HG03064 (cell line): ENCODE measurements around the gene SLC8B1.

ENCODE experiments used
- ATAC-seq: cut with Tn5 transposase; IDR thresholded peaks from one replicate; pipeline ENCODE4 v1.9.1; 2021; ENCODE audit warnings: low read depth; ENCODE audit not compliant: unreplicated experiment

SLC8B1 gene

GRCh38 chr12:113271853-113272561 lies 62.9 kb downstream of the SLC8B1 start:
- no peak for ATAC-seq

GRCh38 chr12:113271466-113271852 lies 63.5 kb downstream of the SLC8B1 start:
- ATAC-seq: no peak

DNA sequence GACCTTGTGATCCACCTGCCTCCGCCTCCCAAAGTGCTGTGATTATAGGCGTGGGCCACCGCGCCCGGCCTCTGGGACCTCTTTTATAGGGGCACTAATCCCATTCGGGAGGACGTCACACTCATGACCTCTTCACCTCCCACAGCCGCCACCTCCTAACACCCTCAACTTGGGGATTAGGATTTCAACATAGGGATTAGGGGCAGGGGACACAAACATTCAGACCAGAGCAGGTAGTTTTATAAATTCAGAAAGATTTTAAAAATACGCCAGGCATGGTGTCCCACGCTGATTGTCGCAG lies 64.2 kb downstream of the SLC8B1 start:
- ATAC-seq: no peak

DNA sequence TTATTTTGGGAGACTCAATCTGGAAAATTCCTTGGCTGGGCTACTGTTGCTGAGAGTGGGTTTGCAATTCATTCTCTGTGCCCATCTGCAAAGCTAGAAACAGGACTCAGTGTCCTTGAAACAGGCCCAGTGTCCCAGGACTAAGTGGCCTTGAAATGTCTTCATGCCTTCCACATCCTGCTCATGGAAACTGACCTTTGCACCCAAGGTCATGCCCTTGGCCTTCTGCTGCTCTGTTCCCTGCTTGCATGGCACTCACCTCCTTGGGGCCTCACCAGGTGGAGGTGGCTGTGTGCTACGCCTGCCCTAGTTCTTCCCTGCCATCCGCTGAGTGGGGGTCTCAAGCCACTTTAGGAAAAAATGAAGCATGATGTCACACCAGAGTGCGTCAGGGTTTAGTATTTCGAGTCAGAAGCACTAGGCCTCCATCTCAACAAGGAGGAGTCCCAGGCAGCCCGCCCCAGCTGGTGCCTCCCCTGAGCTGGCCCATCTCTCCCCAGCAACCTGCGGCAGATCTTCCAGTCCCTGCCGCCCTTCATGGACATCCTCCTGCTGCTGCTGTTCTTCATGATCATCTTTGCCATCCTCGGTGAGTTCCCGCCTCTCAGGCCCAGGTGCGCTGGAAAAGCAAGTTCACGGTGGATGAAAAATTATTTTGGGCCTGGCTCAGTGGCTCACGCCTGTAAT lies 65.5 kb downstream of the SLC8B1 start:
- ATAC-seq: no peak

GRCh38 chr12:113268621-113269020 lies 66.3 kb downstream of the SLC8B1 start:
- no peak for ATAC-seq

DNA sequence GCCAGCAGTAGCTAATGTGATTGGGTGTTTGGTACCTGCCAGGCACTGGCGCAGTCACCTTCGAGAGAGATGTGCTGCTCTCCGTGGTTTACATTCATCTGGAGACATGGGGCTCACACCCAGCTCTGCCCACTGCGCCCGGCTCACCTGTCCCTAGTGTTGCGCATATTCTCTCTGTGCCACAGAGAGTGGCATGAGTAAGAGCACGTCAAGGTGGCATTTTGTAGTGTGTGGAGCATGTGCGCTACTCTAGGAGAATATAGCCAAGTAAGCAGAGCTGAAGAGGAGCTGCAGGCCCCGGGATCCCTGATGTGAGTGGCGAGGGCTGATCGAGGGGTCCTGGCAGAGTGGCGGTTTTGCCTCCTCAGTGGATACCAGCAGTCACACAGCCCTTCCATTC lies 66.8 kb downstream of the SLC8B1 start:
- ATAC-seq: no peak

GRCh38 chr12:113267621-113268020 lies 67.3 kb downstream of the SLC8B1 start:
- ATAC-seq: no peak

DNA sequence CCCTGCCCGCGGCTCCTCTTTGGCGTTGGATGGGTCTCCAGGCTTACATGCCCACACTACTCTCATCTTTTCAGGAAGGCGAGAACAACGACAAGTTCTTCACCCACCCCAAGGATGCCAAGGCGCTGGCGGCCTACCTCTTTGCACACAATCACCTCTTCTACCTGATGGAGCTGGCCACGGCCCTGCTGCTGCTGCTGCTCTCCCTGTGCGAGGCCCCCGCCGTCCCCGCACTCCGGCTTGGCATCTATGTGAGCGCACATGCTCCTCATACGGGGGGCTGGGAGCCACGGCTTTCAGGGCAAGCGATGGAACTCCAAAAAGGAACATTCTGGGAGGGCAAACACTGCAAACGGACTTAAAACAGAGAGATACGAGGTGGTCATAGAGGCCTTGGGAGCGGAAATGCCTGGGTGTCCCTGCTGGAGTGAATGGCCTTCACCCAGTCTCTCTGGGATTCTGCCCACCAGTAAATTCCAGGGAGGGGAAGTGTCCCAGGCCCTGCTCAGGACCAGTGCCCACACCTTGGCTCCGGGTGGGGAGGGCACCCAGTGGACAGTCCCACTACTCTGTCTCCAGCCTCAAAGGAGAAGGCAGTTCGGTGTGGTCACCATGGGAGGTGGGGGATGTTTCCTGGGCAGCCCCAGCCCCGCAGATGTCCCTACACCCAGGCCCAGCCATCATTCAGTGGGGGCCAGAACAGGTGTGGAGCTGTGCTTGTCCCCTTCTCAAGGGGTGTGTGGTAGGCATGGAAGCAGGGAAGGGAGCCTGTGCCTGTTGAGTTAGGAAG lies 68.6 kb downstream of the SLC8B1 start:
- ATAC-seq: no peak

DNA sequence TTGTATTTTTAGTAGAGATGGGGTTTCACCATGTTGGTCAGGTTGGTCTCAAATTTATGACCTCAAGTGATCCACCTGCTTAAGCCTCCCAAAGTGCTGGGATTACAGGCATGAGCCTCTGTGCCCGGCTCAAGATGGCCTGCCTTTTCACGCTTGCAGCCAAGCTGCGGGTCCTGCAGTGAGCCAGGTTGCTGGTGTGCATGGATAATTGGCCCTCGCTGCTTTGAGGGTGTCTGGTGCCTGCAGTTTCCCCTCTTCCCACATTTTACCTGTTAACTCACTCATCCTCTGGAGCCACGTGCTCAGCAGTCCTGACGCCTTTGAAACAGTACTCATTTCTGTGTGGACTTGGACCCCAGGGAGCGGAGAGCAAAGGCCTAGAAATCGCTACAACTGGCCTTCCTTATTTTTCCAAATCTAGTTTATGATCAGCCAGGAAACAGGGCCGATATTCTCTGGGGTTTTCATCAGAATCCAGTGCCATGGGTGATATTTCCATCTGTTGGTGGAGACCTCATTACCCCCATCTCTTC lies 71.4 kb downstream of the SLC8B1 start:
- ATAC-seq: no peak

DNA sequence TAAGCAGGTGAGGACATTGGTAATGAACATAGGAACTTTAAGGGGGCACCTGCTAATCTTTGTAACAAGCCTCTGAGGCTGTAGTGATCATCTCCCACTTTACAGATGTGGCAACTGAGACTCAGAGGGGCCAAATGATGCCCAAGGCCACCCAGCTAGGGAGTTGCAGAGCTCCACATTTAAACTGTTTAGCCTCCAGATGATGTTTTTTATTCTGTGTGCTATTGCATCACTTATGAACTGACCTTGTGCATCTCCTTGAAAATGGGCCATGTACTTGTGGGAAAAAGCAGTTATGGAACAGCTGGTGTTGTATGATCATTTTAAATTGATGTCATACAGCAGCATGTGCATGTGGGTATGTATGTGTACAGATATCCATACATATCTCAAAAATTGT lies 72.2 kb downstream of the SLC8B1 start:
- no peak for ATAC-seq

- no peak for ATAC-seq
Measured at GRCh38 chr12:113261847-113262470, 73.0 kb downstream of the SLC8B1 start.

DNA sequence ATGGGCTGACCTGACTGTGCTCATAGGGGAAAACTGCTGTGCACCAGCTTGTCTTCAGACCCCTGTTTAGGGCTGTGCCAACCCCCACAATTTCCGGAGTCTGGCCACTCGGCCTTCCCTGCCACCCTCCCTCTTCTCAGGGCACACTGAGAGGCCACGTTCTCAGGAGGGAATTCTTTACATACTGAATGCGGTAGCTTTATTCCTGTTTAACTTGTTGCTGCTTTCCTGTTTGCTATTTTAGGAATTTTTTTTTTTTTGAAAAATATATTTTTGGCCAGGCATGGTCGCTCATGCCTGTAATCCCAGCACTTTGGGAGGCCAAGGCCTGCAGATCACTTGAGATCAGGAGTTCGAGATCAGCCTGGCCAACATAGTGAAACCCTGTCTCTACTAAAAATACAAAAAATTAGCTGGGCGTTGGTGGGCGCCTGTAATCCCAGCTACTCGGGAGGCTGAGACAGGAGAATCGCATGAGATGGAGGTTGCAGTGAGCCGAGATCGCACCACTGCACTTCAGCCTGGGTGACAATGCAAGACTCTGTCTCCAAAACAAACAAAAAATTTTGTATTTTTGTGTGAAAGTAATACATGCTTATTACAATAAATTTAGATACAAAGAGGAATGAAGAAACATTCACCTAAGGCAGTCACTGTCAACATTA lies 74.1 kb downstream of the SLC8B1 start:
- ATAC-seq: no peak

GRCh38 chr12:113260127-113260526 lies 74.8 kb downstream of the SLC8B1 start:
- ATAC-seq: no peak

DNA sequence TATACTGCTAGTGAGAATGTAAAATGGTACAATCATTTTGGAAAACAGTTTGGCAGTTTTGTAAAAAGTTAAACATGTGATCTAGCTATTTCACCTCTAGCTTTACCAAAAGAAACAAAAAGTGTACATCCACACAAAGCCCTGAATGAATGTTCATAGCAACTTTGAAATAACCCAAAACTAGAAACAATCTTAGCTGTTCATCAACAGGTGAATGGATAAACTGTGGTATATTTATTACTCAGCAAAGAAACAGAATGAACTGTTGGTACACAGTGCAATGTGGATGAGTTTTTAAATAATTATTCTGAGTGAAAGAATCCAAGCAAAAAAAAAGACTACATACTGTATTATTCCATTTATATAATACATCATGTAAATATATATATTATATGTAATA lies 77.3 kb downstream of the SLC8B1 start:
- no peak for ATAC-seq

DNA sequence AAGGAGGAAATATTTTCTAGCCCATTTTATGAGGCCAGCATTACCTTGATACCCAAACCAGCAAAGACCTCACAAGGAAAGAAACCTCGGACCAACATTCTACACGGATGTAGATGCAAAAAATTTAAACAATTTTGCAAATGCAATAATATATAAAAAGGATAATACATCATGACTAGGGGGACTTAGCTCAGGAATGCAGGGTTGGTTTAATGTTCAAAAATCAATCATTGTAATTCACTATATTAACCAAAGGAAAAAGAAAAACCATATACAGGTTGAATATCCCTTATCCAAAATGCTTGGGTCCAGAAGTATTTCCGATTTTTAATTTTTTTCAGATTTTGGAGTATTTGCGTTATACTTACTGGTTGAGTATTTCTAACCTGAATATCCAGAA lies 80.6 kb downstream of the SLC8B1 start:
- ATAC-seq: no peak

GRCh38 chr12:113253532-113254285 lies 81.2 kb downstream of the SLC8B1 start:
- no peak for ATAC-seq

GRCh38 chr12:113252494-113252893 lies 82.4 kb downstream of the SLC8B1 start:
- no peak for ATAC-seq

DNA sequence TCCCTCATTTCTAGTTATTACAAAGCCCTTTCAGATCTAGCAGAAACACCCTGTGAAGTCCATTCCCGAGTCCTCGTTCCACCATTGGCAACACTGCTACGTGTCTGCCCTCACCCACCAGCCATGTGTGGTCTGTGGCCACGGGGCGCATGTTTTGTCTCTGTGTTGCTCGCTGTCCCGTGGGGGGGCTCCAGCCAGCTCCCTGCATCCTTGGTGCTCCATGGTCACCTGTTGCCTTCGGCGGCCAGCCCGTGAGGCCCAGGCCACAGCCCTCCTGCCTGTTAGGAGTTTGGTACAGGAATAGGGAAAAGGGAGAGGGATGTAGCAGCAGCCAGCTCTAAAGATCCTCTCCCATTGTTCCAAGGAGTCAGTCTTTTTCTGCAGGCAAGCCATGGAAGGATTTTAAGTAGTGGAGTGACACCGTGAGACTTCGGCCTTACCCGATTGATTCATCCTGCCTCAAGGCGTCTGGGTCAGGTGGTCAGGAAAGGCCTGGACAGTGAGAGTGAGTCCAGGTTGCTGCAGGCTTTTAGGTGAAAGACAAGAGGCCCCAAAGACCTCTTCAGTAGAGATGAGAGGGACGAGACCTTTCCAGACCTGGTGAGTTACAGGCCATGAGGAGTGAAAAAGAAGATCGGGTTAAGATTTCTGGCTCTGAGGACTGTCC lies 83.4 kb downstream of the SLC8B1 start:
- no peak for ATAC-seq

GRCh38 chr12:113250045-113250444 lies 84.9 kb downstream of the SLC8B1 start:
- no peak for ATAC-seq
